Measurements from ENCODE around the gene CCDC85B. TPM values are rescaled to one million over a fixed set of nuclear protein-coding genes. Genes with fewer than 3 reads are reported as not detected.

Gene CCDC85B
- total and polyA plus RNA-seq, 2 of the 13 experiments (the other 11 are each of a cell fraction or from before 2014, with no cell fraction given): 8.2 to 19.5 TPM

- no peak for TF ChIP-seq GMEB1 (CRISPR knock-in tag; IDR thresholded peaks at IDR 0.05; ENCODE audit: borderline replicate concordance)
- TF ChIP-seq HMGA1 (CRISPR knock-in tag; conservative IDR thresholded peaks at IDR 0.05): no peak
- TF ChIP-seq SP1 (IDR thresholded peaks at IDR 0.05): no peak
- no peak for TF ChIP-seq SP1 (CRISPR knock-in tag; IDR thresholded peaks at IDR 0.05)
- peak; percentile 88 for TF ChIP-seq CTCF (CRISPR knock-in tag; IDR thresholded peaks at IDR 0.05)
- TF ChIP-seq LCORL (IDR thresholded peaks at IDR 0.05): no peak
- no peak for TF ChIP-seq LCORL (CRISPR knock-in tag; IDR thresholded peaks at IDR 0.05)
- no peak for TF ChIP-seq ZEB1 (IDR thresholded peaks at IDR 0.05; ENCODE audit: insufficient replicate concordance, low read depth)
- 0 out of 2 replicates have a peak, but pooled peaks have one; percentile 8 for TF ChIP-seq KLF6 (CRISPR knock-in tag; IDR thresholded peaks at IDR 0.05)
- TF ChIP-seq MEIS1 (CRISPR knock-in tag; IDR thresholded peaks at IDR 0.05; ENCODE audit: borderline replicate concordance): peak; percentile 46; the same call in 1 of the 2 replicates
- peak; percentile 96 for TF ChIP-seq KDM2A (CRISPR knock-in tag; IDR thresholded peaks at IDR 0.05; ENCODE audit: borderline replicate concordance, low read depth)
- peak; percentile 3; the same call in 1 of the 2 replicates for TF ChIP-seq SOX13 (IDR thresholded peaks at IDR 0.05)
- 0 out of 4 replicates have a peak, but pooled peaks of 1 of the 2 experiments have one; percentile 18 for TF ChIP-seq SOX13 (CRISPR knock-in tag; conservative IDR thresholded peaks at IDR 0.05 in 1 of 2, IDR thresholded peaks at IDR 0.05 in 1 of 2)
- TF ChIP-seq DR1 (CRISPR knock-in tag; IDR thresholded peaks at IDR 0.05): no peak
- no peak; the same call in 1 of the 2 replicates for TF ChIP-seq RFXAP (CRISPR knock-in tag; IDR thresholded peaks at IDR 0.05; ENCODE audit: borderline replicate concordance)
- TF ChIP-seq RARG (CRISPR knock-in tag; IDR thresholded peaks at IDR 0.05; ENCODE audit: low read depth): no peak
- TF ChIP-seq AHDC1 (CRISPR knock-in tag; IDR thresholded peaks at IDR 0.05; ENCODE audit: borderline replicate concordance): no peak
- peak; percentile 24 for TF ChIP-seq ZNF883 (CRISPR knock-in tag; IDR thresholded peaks at IDR 0.05; ENCODE audit: not compliant biosample characterization)
- peak; percentile 18; the same call in 1 of the 2 replicates for TF ChIP-seq ZNF264 (CRISPR knock-in tag; IDR thresholded peaks at IDR 0.05)
Measured at GRCh38 chr11:65891219-65892136, 1.0 kb downstream of the CCDC85B start (continued).

All from HepG2 (cell line).